Activated naive CD4-positive, alpha-beta T cell treated with anti-CD3 and anti-CD28 coated beads for 36 hours (primary cell): ENCODE measurements around the gene TBL1XR1. TPM values are rescaled to one million over a fixed set of nuclear protein-coding genes. Genes with fewer than 3 reads are reported as not detected.
"Not testable (repeated sequence)": the region's sequence is repeated elsewhere in the genome, so short reads cannot be mapped to it uniquely, and the experiment has no call there.

ENCODE experiments used
- CTCF ChIA-PET: fragments of 350-600 bp; sonication (Branson Sonifier 250); formaldehyde crosslinking; loops from one replicate; lab custom pipeline; 2021; ENCODE audit warnings: antibody characterized with exemption; lab: Charles Lee
- DNase-seq: peaks from one replicate; pipeline ENCODE4 v3.0.0-alpha.2; 2020
- H3K27ac Mint-ChIP-seq: one replicate; pipeline ENCODE4 v1.8.0; 2021; ENCODE audit warnings: mild to moderate bottlenecking, mixed read lengths
- H3K27me3 Mint-ChIP-seq: one replicate; pipeline ENCODE4 v1.8.0; 2021; ENCODE audit warnings: low read depth, mixed read lengths
- H3K36me3 Mint-ChIP-seq: one replicate; pipeline ENCODE4 v1.8.0; 2021; ENCODE audit warnings: low read depth, mixed read lengths
- H3K4me1 Mint-ChIP-seq: one replicate; pipeline ENCODE4 v1.8.0; 2021; ENCODE audit warnings: low read depth, mixed read lengths
- H3K4me3 Mint-ChIP-seq: one replicate; pipeline ENCODE4 v1.8.0; 2021; ENCODE audit warnings: mild to moderate bottlenecking, moderate library complexity, mixed read lengths
- H3K9me3 Mint-ChIP-seq: one replicate; pipeline ENCODE4 v1.8.0; 2021; ENCODE audit warnings: mixed read lengths
- intact Hi-C: fragments of 100-400 bp; cut with micrococcal nuclease; formaldehyde crosslinking; loops from one replicate; pipeline ENCODE4 v1.15.1; 2023
- total RNA-seq, 2 experiments: library from RNA; stranded (reverse); gene quantifications; one replicate each; pipeline ENCODE4 v1.2.3, GENCODE V29; 2021

Gene TBL1XR1
- total RNA-seq, 2 experiments from 2014 or later = 149 to 162 TPM

- intact Hi-C loops = loop anchor here (5.0 kb wide), 1 partner anchor 42 kb away; no protein-coding TSS in a partner anchor
- Mint-ChIP-seq H3K27ac (no peak overlapping the region), H3K36me3 (peaks cover 2% of the 10 kb centered on the region), H3K4me1 (peaks cover 64% of the 10 kb centered on the region), H3K9me3 (no peaks in the 10 kb centered on the region), H3K4me3 (no peak overlapping the region), H3K27me3 (no peaks in the 10 kb centered on the region)
- CTCF ChIA-PET = no interaction called here
- DNase-seq = no peak
Observed at GRCh38 chr3:177149106-177149505, 48.2 kb downstream of the TBL1XR1 start.

- Mint-ChIP-seq H3K9me3 (no peaks in the 10 kb centered on the region), H3K4me3 (no peak overlapping the region), H3K27me3 (no peaks in the 10 kb centered on the region), H3K4me1 (peaks cover 72% of the 10 kb centered on the region), H3K36me3 (peaks cover 1% of the 10 kb centered on the region), H3K27ac (no peak overlapping the region)
- DNase-seq = no peak
- CTCF ChIA-PET = no interaction called here
- intact Hi-C loops = loop anchor here (2.0 to 5.0 kb wide), 2 partner anchors 40 to 213 kb away; no protein-coding TSS in a partner anchor
Observed at GRCh38 chr3:177147790-177148189, 49.5 kb downstream of the TBL1XR1 start.

DNA sequence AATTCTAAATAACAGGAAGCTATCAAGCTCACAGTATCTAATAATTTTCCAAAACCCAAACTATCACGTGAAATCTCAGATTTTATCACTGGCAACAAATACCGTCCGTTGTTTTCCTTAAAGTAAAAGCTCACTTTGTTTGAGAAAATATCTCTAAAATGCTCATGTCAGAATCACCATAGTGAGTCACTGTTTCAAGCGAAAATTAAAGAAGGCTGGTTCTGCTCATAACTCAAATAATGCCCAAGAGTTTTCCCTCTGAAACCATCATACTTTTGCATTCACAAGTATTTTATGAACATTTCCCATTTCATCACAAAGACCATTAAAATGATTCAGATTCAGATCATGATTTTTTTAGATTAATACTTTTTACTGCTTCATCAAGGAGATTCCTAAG lies 50.6 kb downstream of the TBL1XR1 start:
- no peaks in the 10 kb centered on the region for H3K36me3 Mint-ChIP-seq
- CTCF ChIA-PET = interaction anchor here (0.9 to 1.4 kb wide), 3 partner anchors 10 to 52 kb away, joined by 3 read pairs; no protein-coding TSS in a partner anchor
- H3K4me1 Mint-ChIP-seq = peaks cover 71% of the 10 kb centered on the region
- no peak overlapping the region for H3K27ac Mint-ChIP-seq
- intact Hi-C loops = loop anchor here (2.0 to 5.0 kb wide), 2 partner anchors 39 to 214 kb away; no protein-coding TSS in a partner anchor
- no peak for DNase-seq
- no peaks in the 10 kb centered on the region for H3K27me3 Mint-ChIP-seq
- H3K9me3 Mint-ChIP-seq = no peaks in the 10 kb centered on the region
- H3K4me3 Mint-ChIP-seq = no peak overlapping the region

DNA sequence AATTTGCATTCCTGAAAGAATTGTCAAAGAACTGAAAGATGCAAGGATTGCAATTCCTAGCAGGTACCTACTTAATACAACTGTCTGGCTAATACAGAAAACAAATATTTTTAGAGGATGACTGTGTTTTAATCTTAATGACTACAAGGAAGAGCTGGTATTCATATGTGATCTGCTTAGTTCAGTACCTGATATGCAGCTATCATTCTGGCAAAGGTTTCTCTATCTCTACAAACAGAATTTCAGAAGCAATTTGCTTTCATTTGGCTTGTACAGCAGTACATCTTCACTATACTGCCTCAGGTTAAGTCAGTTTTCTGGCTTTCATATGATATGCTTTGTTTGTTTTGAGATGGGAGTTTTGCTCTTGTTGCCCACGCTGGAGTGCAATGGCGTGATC lies 51.3 kb downstream of the TBL1XR1 start:
- Mint-ChIP-seq H3K36me3 (no peaks in the 10 kb centered on the region), H3K27me3 (no peaks in the 10 kb centered on the region), H3K4me3 (no peak overlapping the region), H3K4me1 (peaks cover 68% of the 10 kb centered on the region), H3K9me3 (no peaks in the 10 kb centered on the region), H3K27ac (no peak overlapping the region)
- DNase-seq = no peak
- intact Hi-C loops = loop anchor here (1.0 to 5.0 kb wide), 3 partner anchors 39 to 215 kb away; no protein-coding TSS in a partner anchor
- CTCF ChIA-PET = interaction anchor here (0.9 to 1.4 kb wide), 3 partner anchors 10 to 52 kb away, joined by 3 read pairs; no protein-coding TSS in a partner anchor

GRCh38 chr3:177145381-177145780 lies 51.9 kb downstream of the TBL1XR1 start:
- no peak for DNase-seq
- Mint-ChIP-seq H3K27ac (peak overlapping the region; percentile 56), H3K36me3 (no peaks in the 10 kb centered on the region), H3K9me3 (no peaks in the 10 kb centered on the region), H3K27me3 (no peaks in the 10 kb centered on the region), H3K4me3 (no peak overlapping the region), H3K4me1 (peaks cover 67% of the 10 kb centered on the region)
- intact Hi-C loops = loop anchor here (1.0 to 5.0 kb wide), 2 partner anchors 38 to 56 kb away; no protein-coding TSS in a partner anchor
- CTCF ChIA-PET = interaction anchor here (0.8 to 1.2 kb wide), 3 partner anchors 11 to 193 kb away, joined by 3 to 4 read pairs (median 3); no protein-coding TSS in a partner anchor

GRCh38 chr3:177144922-177145321 lies 52.4 kb downstream of the TBL1XR1 start:
- Mint-ChIP-seq H3K27ac (peak overlapping the region; percentile 56), H3K9me3 (no peaks in the 10 kb centered on the region), H3K27me3 (no peaks in the 10 kb centered on the region), H3K4me1 (peaks cover 67% of the 10 kb centered on the region), H3K4me3 (no peak overlapping the region), H3K36me3 (no peaks in the 10 kb centered on the region)
- DNase-seq = no peak
- CTCF ChIA-PET = interaction anchor here (0.8 to 1.0 kb wide), 2 partner anchors 19 to 194 kb away, joined by 3 to 4 read pairs; no protein-coding TSS in a partner anchor
- intact Hi-C loops = loop anchor here (1.0 to 5.0 kb wide), 3 partner anchors 38 to 282 kb away; no protein-coding TSS in a partner anchor

GRCh38 chr3:177141899-177142646 lies 55.2 kb downstream of the TBL1XR1 start:
- intact Hi-C loops = loop anchor here (2.0 to 5.0 kb wide), 2 partner anchors 17 to 285 kb away; no protein-coding TSS in a partner anchor
- Mint-ChIP-seq H3K4me3 (no peak overlapping the region), H3K36me3 (peaks cover 1% of the 10 kb centered on the region), H3K27me3 (no peaks in the 10 kb centered on the region), H3K27ac (no peak overlapping the region), H3K4me1 (peaks cover 82% of the 10 kb centered on the region), H3K9me3 (no peaks in the 10 kb centered on the region)
- CTCF ChIA-PET = interaction anchor here (0.8 kb wide), 1 partner anchor 10 kb away, joined by 3 read pairs; no protein-coding TSS in a partner anchor
- DNase-seq = no peak

- no peaks in the 10 kb centered on the region for H3K9me3 Mint-ChIP-seq
- no peaks in the 10 kb centered on the region for H3K27me3 Mint-ChIP-seq
- CTCF ChIA-PET = interaction anchor here (0.8 kb wide), 2 partner anchors 11 to 53 kb away, joined by 3 read pairs; no protein-coding TSS in a partner anchor
- intact Hi-C loops = loop anchor here (2.0 to 5.0 kb wide), 2 partner anchors 17 to 286 kb away; no protein-coding TSS in a partner anchor
- DNase-seq = no peak
- H3K36me3 Mint-ChIP-seq = peaks cover 1% of the 10 kb centered on the region
- H3K4me1 Mint-ChIP-seq = peaks cover 82% of the 10 kb centered on the region
- H3K4me3 Mint-ChIP-seq = no peak overlapping the region
- no peak overlapping the region for H3K27ac Mint-ChIP-seq
Observed at GRCh38 chr3:177141471-177141870, 55.8 kb downstream of the TBL1XR1 start.

DNA sequence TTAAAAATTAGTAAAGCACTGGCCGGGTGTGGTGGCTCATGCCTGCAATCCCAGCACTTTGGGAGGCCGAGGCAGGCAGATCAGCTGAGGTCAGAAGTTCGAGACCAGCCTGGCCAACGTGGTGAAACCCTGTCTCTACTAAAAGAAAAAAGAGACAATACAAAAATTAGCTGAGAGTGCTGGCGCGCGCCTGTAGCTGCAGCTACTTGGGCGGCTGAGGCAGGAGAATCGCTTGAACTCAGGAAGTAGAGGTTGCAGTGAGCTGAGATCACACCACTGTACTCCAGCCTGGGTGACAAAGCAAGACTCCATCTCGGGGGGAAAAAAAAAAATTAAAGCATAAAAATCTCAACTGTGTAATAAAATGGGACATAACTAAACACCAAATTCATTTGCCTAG lies 58.1 kb downstream of the TBL1XR1 start:
- H3K27me3 Mint-ChIP-seq, H3K4me3 Mint-ChIP-seq, H3K36me3 Mint-ChIP-seq, CTCF ChIA-PET, H3K9me3 Mint-ChIP-seq: not testable (repeated sequence)
- peak overlapping the region; percentile 56 for H3K27ac Mint-ChIP-seq
- H3K4me1 Mint-ChIP-seq = peaks cover 76% of the 10 kb centered on the region
- DNase-seq = peak; percentile 53
- intact Hi-C loops = loop anchor here (1.0 kb wide), 1 partner anchor 12 kb away; no protein-coding TSS in a partner anchor

DNA sequence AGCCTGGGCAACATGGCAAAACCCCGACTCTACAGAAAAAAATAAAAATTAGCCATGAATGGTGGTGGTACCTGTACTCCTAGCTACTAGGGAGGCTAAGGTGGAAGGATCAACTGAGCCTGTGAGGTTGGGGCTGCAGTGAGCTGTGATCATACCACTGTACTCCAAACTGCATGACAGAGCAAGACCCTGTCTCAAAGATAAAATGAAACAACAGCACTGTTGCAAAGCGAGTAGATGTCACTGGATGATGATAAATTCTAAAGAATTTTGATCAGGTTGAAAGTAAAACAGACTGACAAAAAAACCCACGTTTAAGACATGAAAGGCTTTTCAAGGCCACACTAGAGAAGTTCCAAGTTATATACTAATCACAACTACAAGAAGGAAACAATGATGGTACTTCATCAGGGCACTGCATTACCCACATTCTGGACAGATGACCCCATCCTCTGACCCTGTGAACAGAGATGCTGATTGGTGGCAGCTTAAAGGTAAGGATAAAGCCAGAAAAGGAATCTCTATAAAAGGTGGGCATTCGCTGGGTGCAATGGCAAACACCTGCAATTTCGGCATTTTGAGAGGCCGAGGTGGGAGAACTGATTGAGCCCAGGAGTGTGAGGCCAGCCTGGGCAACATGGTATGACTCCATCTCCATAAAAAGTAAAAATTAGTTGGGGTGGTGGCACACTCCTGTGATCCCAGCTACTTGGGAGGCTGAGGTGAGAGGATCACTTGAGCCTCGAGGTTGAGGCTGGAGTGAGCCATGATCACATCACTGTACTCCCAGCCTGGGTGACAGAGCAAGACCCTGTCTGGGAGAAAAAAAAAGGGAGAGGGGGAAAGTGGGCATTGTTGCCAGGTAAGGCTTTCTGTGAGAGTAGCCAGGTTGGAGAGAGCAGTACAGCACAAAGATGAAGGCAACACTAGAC lies 59.2 kb downstream of the TBL1XR1 start:
- CTCF ChIA-PET = no interaction called here
- Mint-ChIP-seq H3K27ac (peak overlapping the region; percentile 31), H3K4me3 (no peak overlapping the region), H3K27me3 (no peaks in the 10 kb centered on the region), H3K36me3 (peaks cover 11% of the 10 kb centered on the region), H3K4me1 (peaks cover 74% of the 10 kb centered on the region), H3K9me3 (no peaks in the 10 kb centered on the region)
- intact Hi-C loops = loop anchor here (1.0 kb wide), 1 partner anchor 9 kb away; no protein-coding TSS in a partner anchor
- DNase-seq = no peak

GRCh38 chr3:177136741-177137140 lies 60.5 kb downstream of the TBL1XR1 start:
- no peak overlapping the region for H3K27ac Mint-ChIP-seq
- CTCF ChIA-PET = no interaction called here
- no peaks in the 10 kb centered on the region for H3K27me3 Mint-ChIP-seq
- H3K4me3 Mint-ChIP-seq = no peak overlapping the region
- DNase-seq = no peak
- H3K9me3 Mint-ChIP-seq = no peaks in the 10 kb centered on the region
- H3K36me3 Mint-ChIP-seq = peaks cover 21% of the 10 kb centered on the region
- peaks cover 73% of the 10 kb centered on the region for H3K4me1 Mint-ChIP-seq
- intact Hi-C loops = loop anchor here (1.0 kb wide), 1 partner anchor 7 kb away; no protein-coding TSS in a partner anchor
